B cell (primary cell): ENCODE data around the gene RAC3.
A peak's percentile ranks its signal among the peaks of the same experiment; 100 is the strongest.

Experiments used
- EZH2 ChIP-seq: IDR thresholded peaks from 2 replicates; pipeline ENCODE4 v1.6.1; 2012; ENCODE audit warnings: borderline replicate concordance, low read depth, mild to moderate bottlenecking, moderate library complexity, low read length; ENCODE audit not compliant: insufficient read depth, poor library complexity, severe bottlenecking
- TF ChIP-seq, protein P1 (sequence below): fragments of 200-600 bp; IDR thresholded peaks from one replicate; pipeline ENCODE4 v1.8.0; 2022; ENCODE audit warnings: antibody characterized with exemption, mild to moderate bottlenecking

DNA sequence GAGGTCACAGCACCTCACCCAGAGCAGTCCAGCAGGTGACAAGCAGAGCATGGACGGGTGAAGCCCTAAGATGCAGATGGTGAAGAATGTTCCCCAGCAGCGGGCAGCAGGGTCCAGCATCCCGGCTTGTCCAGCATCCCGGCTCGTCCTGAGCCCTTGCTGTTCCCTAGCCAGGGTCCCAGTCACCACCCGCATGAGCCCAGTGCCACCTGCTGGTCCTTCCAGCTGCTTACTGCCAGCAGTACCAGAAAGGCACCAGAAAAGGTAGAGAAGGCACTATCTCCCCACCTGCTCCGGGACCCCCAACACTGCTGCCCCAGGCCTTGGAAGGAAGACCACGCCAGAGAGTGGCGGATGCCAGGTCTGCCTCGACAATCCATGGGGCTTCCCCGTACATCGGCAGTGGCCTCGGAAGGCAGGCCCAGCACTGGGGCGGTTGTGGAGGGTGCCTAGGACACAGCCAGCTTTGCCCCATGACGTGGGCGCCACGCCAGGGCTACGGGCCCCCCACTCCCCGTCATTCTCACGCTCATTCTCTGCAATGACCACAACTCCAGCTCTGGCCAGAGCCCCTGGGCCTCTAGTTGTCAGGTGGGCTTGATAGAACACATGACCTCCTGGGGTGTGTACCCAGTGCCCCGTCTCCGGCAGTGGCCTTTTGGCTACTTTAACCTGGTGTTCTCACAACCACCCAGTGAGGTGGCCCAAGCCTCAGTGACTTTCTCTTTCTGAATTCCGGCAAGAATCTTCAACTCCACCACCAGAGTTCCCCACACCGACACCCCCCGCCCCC is 10.2 kb upstream of the RAC3 start:
- TF ChIP-seq, protein P1, sequence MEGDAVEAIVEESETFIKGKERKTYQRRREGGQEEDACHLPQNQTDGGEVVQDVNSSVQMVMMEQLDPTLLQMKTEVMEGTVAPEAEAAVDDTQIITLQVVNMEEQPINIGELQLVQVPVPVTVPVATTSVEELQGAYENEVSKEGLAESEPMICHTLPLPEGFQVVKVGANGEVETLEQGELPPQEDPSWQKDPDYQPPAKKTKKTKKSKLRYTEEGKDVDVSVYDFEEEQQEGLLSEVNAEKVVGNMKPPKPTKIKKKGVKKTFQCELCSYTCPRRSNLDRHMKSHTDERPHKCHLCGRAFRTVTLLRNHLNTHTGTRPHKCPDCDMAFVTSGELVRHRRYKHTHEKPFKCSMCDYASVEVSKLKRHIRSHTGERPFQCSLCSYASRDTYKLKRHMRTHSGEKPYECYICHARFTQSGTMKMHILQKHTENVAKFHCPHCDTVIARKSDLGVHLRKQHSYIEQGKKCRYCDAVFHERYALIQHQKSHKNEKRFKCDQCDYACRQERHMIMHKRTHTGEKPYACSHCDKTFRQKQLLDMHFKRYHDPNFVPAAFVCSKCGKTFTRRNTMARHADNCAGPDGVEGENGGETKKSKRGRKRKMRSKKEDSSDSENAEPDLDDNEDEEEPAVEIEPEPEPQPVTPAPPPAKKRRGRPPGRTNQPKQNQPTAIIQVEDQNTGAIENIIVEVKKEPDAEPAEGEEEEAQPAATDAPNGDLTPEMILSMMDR: peak; percentile 45
- TF ChIP-seq EZH2: no peak
